DMS 273 (cell line): ENCODE measurements around the gene MSANTD2.

Source experiments
- DNase-seq: peaks from one replicate; lab custom pipeline; 2025; ENCODE audit not compliant: unreplicated experiment; lab: John Stamatoyannopoulos, UW

The MSANTD2 gene

GRCh38 chr11:124821995-124822730, 22.0 kb upstream of the MSANTD2 start:
- DNase-seq = no peak

- DNase-seq = peak; percentile 5
Measured at GRCh38 chr11:124817036-124817435, 16.8 kb upstream of the MSANTD2 start.

- no peak for DNase-seq
Measured at GRCh38 chr11:124814739-124815138, 14.5 kb upstream of the MSANTD2 start.

- peak; percentile 10 for DNase-seq
Measured at GRCh38 chr11:124812876-124813275, 12.7 kb upstream of the MSANTD2 start.

GRCh38 chr11:124811399-124812125, 11.4 kb upstream of the MSANTD2 start:
- no peak for DNase-seq

- peak; percentile 13 for DNase-seq
Measured at GRCh38 chr11:124807660-124808270, 7.6 kb upstream of the MSANTD2 start.

GRCh38 chr11:124807201-124807600, 7.0 kb upstream of the MSANTD2 start:
- no peak for DNase-seq

GRCh38 chr11:124804884-124805283, 4.7 kb upstream of the MSANTD2 start:
- no peak for DNase-seq

- no peak for DNase-seq
Measured at GRCh38 chr11:124801636-124802312, 1.6 kb upstream of the MSANTD2 start.

- peak; percentile 16 for DNase-seq
Measured at GRCh38 chr11:124801014-124801413, 808 bp upstream of the MSANTD2 start.

- peak; percentile 71 for DNase-seq
Measured at GRCh38 chr11:124799348-124800225, 619 bp downstream of the MSANTD2 start.

- DNase-seq = peak; percentile 38
Measured at GRCh38 chr11:124798991-124799347, 1.2 kb downstream of the MSANTD2 start.

- no peak for DNase-seq
Measured at GRCh38 chr11:124796312-124796711, 3.9 kb downstream of the MSANTD2 start.

GRCh38 chr11:124793466-124794278, 6.5 kb downstream of the MSANTD2 start:
- DNase-seq = peak; percentile 60

- no peak for DNase-seq
Measured at GRCh38 chr11:124791626-124792341, 8.4 kb downstream of the MSANTD2 start.

GRCh38 chr11:124788521-124788920, 11.7 kb downstream of the MSANTD2 start:
- DNase-seq = no peak

- no peak for DNase-seq
Measured at GRCh38 chr11:124784051-124784450, 16.2 kb downstream of the MSANTD2 start.

- no peak for DNase-seq
Measured at GRCh38 chr11:124783002-124783401, 17.2 kb downstream of the MSANTD2 start.

- no peak for DNase-seq
Measured at GRCh38 chr11:124779568-124779967, 20.6 kb downstream of the MSANTD2 start.
